ENCODE measurements around the gene XPO6.

XPO6 gene

GRCh38 chr16:28087675-28088300 is 124.0 kb downstream of the XPO6 start:
- DNase-seq, result no peak

- DNase-seq, result no peak
These were observed 124.6 kb downstream of the XPO6 start for GRCh38 chr16:28087140-28087660.

- no peak for DNase-seq
These were observed 125.3 kb downstream of the XPO6 start for GRCh38 chr16:28086186-28087139.

- DNase-seq, result no peak
These were observed 126.2 kb downstream of the XPO6 start for GRCh38 chr16:28085389-28086171.

- DNase-seq, result no peak
These were observed 127.6 kb downstream of the XPO6 start for GRCh38 chr16:28084209-28084608.

GRCh38 chr16:28082624-28083023 is 129.1 kb downstream of the XPO6 start:
- no peak for DNase-seq

GRCh38 chr16:28081391-28081968 is 130.3 kb downstream of the XPO6 start:
- DNase-seq, result no peak

- no peak for DNase-seq
These were observed 133.5 kb downstream of the XPO6 start for GRCh38 chr16:28078261-28078660.

- DNase-seq, result no peak
These were observed 137.9 kb downstream of the XPO6 start for GRCh38 chr16:28073836-28074235.

GRCh38 chr16:28072087-28072486 is 139.7 kb downstream of the XPO6 start:
- no peak for DNase-seq

- no peak for DNase-seq
These were observed 141.6 kb downstream of the XPO6 start for GRCh38 chr16:28069971-28070794.

GRCh38 chr16:28068976-28069375 is 142.8 kb downstream of the XPO6 start:
- DNase-seq, result no peak

GRCh38 chr16:28067604-28068379 is 144.0 kb downstream of the XPO6 start:
- DNase-seq, result no peak

- DNase-seq, result no peak
These were observed 147.0 kb downstream of the XPO6 start for GRCh38 chr16:28064706-28065249.

GRCh38 chr16:28064150-28064549 is 147.6 kb downstream of the XPO6 start:
- no peak for DNase-seq

- no peak for DNase-seq
These were observed 148.1 kb downstream of the XPO6 start, which contains the start of gene GSG1L for GRCh38 chr16:28063591-28064061. TSS of gene GSG1L (minus strand) at chr16:28063714. CDS start at chr16:28063424, 290 bp downstream.

- no peak for DNase-seq
These were observed 148.8 kb downstream of the XPO6 start for GRCh38 chr16:28062847-28063521.

- no peak for DNase-seq
These were observed 149.4 kb downstream of the XPO6 start for GRCh38 chr16:28062261-28062846.

- no peak for DNase-seq
These were observed 150.2 kb downstream of the XPO6 start for GRCh38 chr16:28061352-28062101.
